OCI-LY1 (cell line): ENCODE data around the gene TNNT2.

ENCODE experiments used
- H2AFZ ChIP-seq: fragments of 200-600 bp; sonication (generic), shearing (Covaris generic); 2 replicates; pipeline ENCODE4 v1.6.0; 2014; ENCODE audit warnings: antibody characterized with exemption, mild to moderate bottlenecking, low read length
- H3F3A ChIP-seq: fragments of 200-600 bp; sonication (generic), shearing (Covaris generic); 2 replicates; pipeline ENCODE4 v1.6.0; 2014; ENCODE audit warnings: mild to moderate bottlenecking, antibody characterized with exemption, low read length, moderate library complexity; ENCODE audit not compliant: insufficient read depth
- H3K27ac ChIP-seq: fragments of 200-600 bp; sonication (generic); 2 replicates; pipeline ENCODE4 v1.5.1; 2014; ENCODE audit warnings: low read length, mixed run types, mild to moderate bottlenecking, low read depth; ENCODE audit not compliant: poor library complexity, severe bottlenecking
- H3K27me3 ChIP-seq: fragments of 200-600 bp; sonication (generic); 2 replicates; pipeline ENCODE4 v1.6.0; 2014; ENCODE audit warnings: antibody characterized with exemption, mild to moderate bottlenecking, low read length, moderate library complexity; ENCODE audit not compliant: insufficient read depth
- H3K36me3 ChIP-seq: fragments of 200-600 bp; sonication (generic); 2 replicates; pipeline ENCODE4 v1.6.1; 2014; ENCODE audit warnings: mild to moderate bottlenecking, antibody characterized with exemption, low read length, moderate library complexity, mixed read lengths; ENCODE audit not compliant: insufficient read depth
- H3K4me1 ChIP-seq: fragments of 200-600 bp; sonication (generic); 2 replicates; pipeline ENCODE4 v1.5.1; 2014; ENCODE audit warnings: mild to moderate bottlenecking, low read length, moderate library complexity; ENCODE audit not compliant: insufficient read depth, severe bottlenecking
- H3K4me2 ChIP-seq: fragments of 200-600 bp; sonication (generic), shearing (Covaris generic); 2 replicates; pipeline ENCODE4 v1.6.1; 2014; ENCODE audit warnings: low read length
- H3K4me3 ChIP-seq: fragments of 200-600 bp; sonication (generic); 2 replicates; pipeline ENCODE4 v1.5.1; 2014; ENCODE audit warnings: low read length, low read depth, mild to moderate bottlenecking, mixed read lengths; ENCODE audit not compliant: poor library complexity, severe bottlenecking
- H3K79me2 ChIP-seq: fragments of 200-600 bp; shearing (Covaris generic); 2 replicates; pipeline ENCODE4 v1.6.1; 2016; ENCODE audit warnings: mixed run types, low read length, mixed read lengths; ENCODE audit not compliant: insufficient read depth
- H3K9ac ChIP-seq: fragments of 200-600 bp; sonication (generic), shearing (Covaris generic); 2 replicates; pipeline ENCODE4 v1.6.1; 2014; ENCODE audit warnings: mild to moderate bottlenecking, low read length, mixed read lengths
- H3K9me2 ChIP-seq: fragments of 200-600 bp; sonication (generic), shearing (Covaris generic); 2 replicates; pipeline ENCODE4 v1.6.1; 2014; ENCODE audit warnings: low read depth, mild to moderate bottlenecking, low read length, mixed read lengths
- H3K9me3 ChIP-seq: fragments of 200-600 bp; shearing (Covaris generic); 2 replicates; pipeline ENCODE4 v1.6.1; 2014; ENCODE audit warnings: low read length, mixed read lengths
- H4K20me1 ChIP-seq: fragments of 200-600 bp; sonication (generic), shearing (Covaris generic); 2 replicates; pipeline ENCODE4 v1.6.0; 2016; ENCODE audit warnings: mild to moderate bottlenecking, low read length; ENCODE audit not compliant: insufficient read depth
- EZH2 ChIP-seq: fragments of 200-600 bp; sonication (generic), shearing (Covaris generic); IDR thresholded peaks from 2 replicates; pipeline ENCODE4 v1.8.0; 2017; ENCODE audit warnings: borderline replicate concordance, mixed run types, mild to moderate bottlenecking, antibody characterized with exemption, low read length, moderate library complexity, mixed read lengths
- TF ChIP-seq, protein P1 (sequence below): fragments of 200-600 bp; sonication (generic), shearing (Covaris generic); IDR thresholded peaks from 2 replicates; pipeline ENCODE4 v1.5.1; 2017; ENCODE audit warnings: mild to moderate bottlenecking, antibody characterized with exemption, low read length, moderate library complexity, mixed read lengths

Gene TNNT2

GRCh38 chr1:201345081-201345355 lies 32.5 kb downstream of the TNNT2 start:
- no peaks in the 10 kb centered on the region for H3K79me2 ChIP-seq
- peaks cover 4% of the 10 kb centered on the region; the same call in 1 of the 2 replicates for H3K27me3 ChIP-seq
- no peak overlapping the region for H3K4me2 ChIP-seq
- H3K4me1 ChIP-seq = no peaks in the 10 kb centered on the region
- no peaks in the 10 kb centered on the region for H4K20me1 ChIP-seq
- H2AFZ ChIP-seq = no peak overlapping the region
- H3K9me3 ChIP-seq = no peaks in the 10 kb centered on the region
- no peaks in the 10 kb centered on the region for H3K36me3 ChIP-seq
- no peaks in the 10 kb centered on the region for H3K9me2 ChIP-seq
- no peak overlapping the region for H3K4me3 ChIP-seq
- H3F3A ChIP-seq = no peaks in the 10 kb centered on the region
- TF ChIP-seq EZH2 = no peak
- TF ChIP-seq, protein P1, sequence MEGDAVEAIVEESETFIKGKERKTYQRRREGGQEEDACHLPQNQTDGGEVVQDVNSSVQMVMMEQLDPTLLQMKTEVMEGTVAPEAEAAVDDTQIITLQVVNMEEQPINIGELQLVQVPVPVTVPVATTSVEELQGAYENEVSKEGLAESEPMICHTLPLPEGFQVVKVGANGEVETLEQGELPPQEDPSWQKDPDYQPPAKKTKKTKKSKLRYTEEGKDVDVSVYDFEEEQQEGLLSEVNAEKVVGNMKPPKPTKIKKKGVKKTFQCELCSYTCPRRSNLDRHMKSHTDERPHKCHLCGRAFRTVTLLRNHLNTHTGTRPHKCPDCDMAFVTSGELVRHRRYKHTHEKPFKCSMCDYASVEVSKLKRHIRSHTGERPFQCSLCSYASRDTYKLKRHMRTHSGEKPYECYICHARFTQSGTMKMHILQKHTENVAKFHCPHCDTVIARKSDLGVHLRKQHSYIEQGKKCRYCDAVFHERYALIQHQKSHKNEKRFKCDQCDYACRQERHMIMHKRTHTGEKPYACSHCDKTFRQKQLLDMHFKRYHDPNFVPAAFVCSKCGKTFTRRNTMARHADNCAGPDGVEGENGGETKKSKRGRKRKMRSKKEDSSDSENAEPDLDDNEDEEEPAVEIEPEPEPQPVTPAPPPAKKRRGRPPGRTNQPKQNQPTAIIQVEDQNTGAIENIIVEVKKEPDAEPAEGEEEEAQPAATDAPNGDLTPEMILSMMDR = no peak
- H3K9ac ChIP-seq = no peak overlapping the region
- H3K27ac ChIP-seq = no peak overlapping the region

- no peaks in the 10 kb centered on the region for H4K20me1 ChIP-seq
- peaks cover 4% of the 10 kb centered on the region; the same call in 1 of the 2 replicates for H3K27me3 ChIP-seq
- H3F3A ChIP-seq = no peaks in the 10 kb centered on the region
- H3K4me2 ChIP-seq = no peak overlapping the region
- H3K4me3 ChIP-seq = no peak overlapping the region
- H3K4me1 ChIP-seq = no peaks in the 10 kb centered on the region
- H3K79me2 ChIP-seq = no peaks in the 10 kb centered on the region
- no peaks in the 10 kb centered on the region for H3K9me3 ChIP-seq
- no peaks in the 10 kb centered on the region for H3K36me3 ChIP-seq
- no peaks in the 10 kb centered on the region for H3K9me2 ChIP-seq
- H3K9ac ChIP-seq = no peak overlapping the region
- no peak overlapping the region for H2AFZ ChIP-seq
- no peak overlapping the region for H3K27ac ChIP-seq
- TF ChIP-seq EZH2 = no peak
- TF ChIP-seq, protein P1 = no peak
Measured at GRCh38 chr1:201344206-201345080, 33.0 kb downstream of the TNNT2 start.

- Histone ChIP-seq H3K9me2 (no peaks in the 10 kb centered on the region), H3K79me2 (no peaks in the 10 kb centered on the region), H3K27me3 (peaks cover 4% of the 10 kb centered on the region; the same call in 1 of the 2 replicates), H3K9me3 (no peaks in the 10 kb centered on the region), H3K27ac (no peak overlapping the region), H3K9ac (no peak overlapping the region), H3K36me3 (no peaks in the 10 kb centered on the region), H2AFZ (no peak overlapping the region), H3K4me3 (no peak overlapping the region), H3K4me2 (no peak overlapping the region), H4K20me1 (no peaks in the 10 kb centered on the region), H3K4me1 (no peaks in the 10 kb centered on the region), H3F3A (no peaks in the 10 kb centered on the region)
- TF ChIP-seq, protein P1 = no peak
- TF ChIP-seq EZH2 = no peak
Measured at GRCh38 chr1:201341377-201341776, 36.1 kb downstream of the TNNT2 start.
